Loucy (cell line): Measurements from ENCODE around the gene IL12RB1.
"Not testable (repeated sequence)": the region's sequence is repeated elsewhere in the genome, so short reads cannot be mapped to it uniquely, and the experiment has no call there.

Source experiments
- H2AFZ ChIP-seq: fragments of 200-600 bp; sonication (generic); 2 replicates; pipeline ENCODE4 v1.6.0; 2016; ENCODE audit warnings: antibody characterized with exemption, mild to moderate bottlenecking, low read length, moderate library complexity
- H3F3A ChIP-seq: fragments of 200-600 bp; 2 replicates; pipeline ENCODE4 v1.6.0; 2016; ENCODE audit warnings: antibody characterized with exemption, low read depth, mild to moderate bottlenecking
- H3K27me3 ChIP-seq: fragments of 200-600 bp; sonication (generic); 2 replicates; pipeline ENCODE4 v1.6.1; 2014; ENCODE audit warnings: low read length, mild to moderate bottlenecking; ENCODE audit not compliant: insufficient read depth, poor library complexity, severe bottlenecking
- H3K36me3 ChIP-seq: fragments of 200-600 bp; sonication (generic); 2 replicates; pipeline ENCODE4 v1.6.1; 2016; ENCODE audit warnings: low read length; ENCODE audit not compliant: insufficient read depth
- H3K4me1 ChIP-seq: fragments of 200-600 bp; sonication (generic); 2 replicates; pipeline ENCODE4 v1.5.1; 2014; ENCODE audit warnings: low read length, mild to moderate bottlenecking; ENCODE audit not compliant: insufficient read depth, poor library complexity, severe bottlenecking
- H3K4me2 ChIP-seq: fragments of 200-600 bp; sonication (generic); 2 replicates; pipeline ENCODE4 v1.6.0; 2014; ENCODE audit warnings: antibody characterized with exemption, low read length, low read depth, mild to moderate bottlenecking; ENCODE audit not compliant: poor library complexity, severe bottlenecking
- H3K4me3 ChIP-seq: fragments of 200-600 bp; sonication (generic); 2 replicates; pipeline ENCODE4 v1.5.1; 2014; ENCODE audit warnings: low read length, mild to moderate bottlenecking, mixed read lengths; ENCODE audit not compliant: poor library complexity, severe bottlenecking
- H3K79me2 ChIP-seq: fragments of 200-600 bp; sonication (generic); 2 replicates; pipeline ENCODE4 v1.6.1; 2014; ENCODE audit warnings: low read length; ENCODE audit not compliant: insufficient read depth
- H3K9ac ChIP-seq: fragments of 200-600 bp; sonication (generic); 2 replicates; pipeline ENCODE4 v1.6.0; 2014; ENCODE audit warnings: mild to moderate bottlenecking, low read depth, low read length, moderate library complexity; ENCODE audit not compliant: poor library complexity, severe bottlenecking
- H3K9me2 ChIP-seq: fragments of 200-600 bp; sonication (generic); replicated peaks from 2 replicates; pipeline ENCODE4 v1.6.1; 2016; ENCODE audit warnings: low read depth, low read length, mixed read lengths
- H3K9me3 ChIP-seq: fragments of 200-600 bp; sonication (generic); 2 replicates; pipeline ENCODE4 v1.6.1; 2014; ENCODE audit warnings: mild to moderate bottlenecking, antibody characterized with exemption, low read length, low read depth; ENCODE audit not compliant: insufficient read depth
- H4K20me1 ChIP-seq: fragments of 200-600 bp; sonication (generic); 2 replicates; pipeline ENCODE4 v1.6.0; 2014; ENCODE audit warnings: antibody characterized with exemption, low read length, mild to moderate bottlenecking; ENCODE audit not compliant: insufficient read depth, poor library complexity, severe bottlenecking
- CTCF ChIP-seq: fragments of 200-600 bp; sonication (generic); conservative IDR thresholded peaks from 2 replicates; pipeline ENCODE4 v1.5.1; 2014; ENCODE audit warnings: mild to moderate bottlenecking, antibody characterized with exemption, low read length
- EZH2phosphoT487 ChIP-seq: fragments of 200-600 bp; IDR thresholded peaks from 2 replicates; pipeline ENCODE4 v1.6.1; 2018; ENCODE audit warnings: antibody characterized with exemption, mild to moderate bottlenecking, moderate library complexity, borderline replicate concordance

Gene IL12RB1

GRCh38 chr19:18044825-18045304, 41.9 kb downstream of the IL12RB1 start:
- no peaks in the 10 kb centered on the region for H3K9me2 ChIP-seq
- no peaks in the 10 kb centered on the region for H4K20me1 ChIP-seq
- no peaks in the 10 kb centered on the region for H3F3A ChIP-seq
- no peaks in the 10 kb centered on the region for H3K79me2 ChIP-seq
- peak overlapping the region; percentile 64 for H3K9ac ChIP-seq
- no peaks in the 10 kb centered on the region for H3K9me3 ChIP-seq
- peak overlapping the region; percentile 61 for H3K4me2 ChIP-seq
- peak overlapping the region; percentile 59 for H3K4me3 ChIP-seq
- H3K4me1 ChIP-seq = no peaks in the 10 kb centered on the region
- H3K36me3 ChIP-seq = no peaks in the 10 kb centered on the region
- TF ChIP-seq EZH2phosphoT487 (no peak), CTCF (no peak)
- no peaks in the 10 kb centered on the region for H3K27me3 ChIP-seq
- H2AFZ ChIP-seq = peak overlapping the region; percentile 64

GRCh38 chr19:18043676-18044075, 43.1 kb downstream of the IL12RB1 start:
- H3K27me3 ChIP-seq = no peaks in the 10 kb centered on the region
- H3K9ac ChIP-seq = no peak overlapping the region
- H3K4me1 ChIP-seq = no peaks in the 10 kb centered on the region
- H3K9me3 ChIP-seq = no peaks in the 10 kb centered on the region
- H3K9me2 ChIP-seq = no peaks in the 10 kb centered on the region
- no peak overlapping the region for H2AFZ ChIP-seq
- H3K36me3 ChIP-seq = no peaks in the 10 kb centered on the region
- no peak for TF ChIP-seq CTCF
- TF ChIP-seq EZH2phosphoT487 = no peak
- no peak overlapping the region for H3K4me3 ChIP-seq
- no peaks in the 10 kb centered on the region for H3K79me2 ChIP-seq
- H3F3A ChIP-seq = no peaks in the 10 kb centered on the region
- H4K20me1 ChIP-seq = no peaks in the 10 kb centered on the region
- H3K4me2 ChIP-seq = no peak overlapping the region

DNA sequence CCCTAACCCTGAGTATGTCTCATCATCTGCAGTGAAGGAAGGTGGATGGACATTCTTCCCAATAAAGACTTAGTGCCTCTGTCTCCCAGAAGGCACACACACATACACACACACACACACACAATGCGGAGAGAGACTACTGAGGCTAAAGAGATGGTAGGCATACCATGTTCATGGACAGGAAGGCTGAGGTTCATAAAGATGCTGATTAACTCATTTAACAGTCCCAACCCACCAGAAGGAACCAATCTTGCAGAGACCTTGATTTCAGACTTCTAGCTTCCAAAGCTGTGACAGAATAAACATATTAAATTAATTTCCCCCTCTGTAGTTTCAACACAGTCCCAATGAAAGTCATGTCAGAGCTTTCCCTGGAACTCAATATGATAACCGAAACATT, 45.7 kb downstream of the IL12RB1 start:
- Histone ChIP-seq H3K36me3 (no peaks in the 10 kb centered on the region), H3K27me3 (no peaks in the 10 kb centered on the region), H2AFZ (no peak overlapping the region), H3K4me3 (no peak overlapping the region), H3K4me2 (no peak overlapping the region), H3K9me3 (no peaks in the 10 kb centered on the region), H3K4me1 (no peaks in the 10 kb centered on the region), H3F3A (no peaks in the 10 kb centered on the region), H3K9ac (no peak overlapping the region), H3K79me2 (no peaks in the 10 kb centered on the region), H4K20me1 (no peaks in the 10 kb centered on the region), H3K9me2 (no peaks in the 10 kb centered on the region)
- no peak for TF ChIP-seq EZH2phosphoT487

- not testable (repeated sequence) for H4K20me1 ChIP-seq, H3K36me3 ChIP-seq, H2AFZ ChIP-seq, H3K4me1 ChIP-seq, H3K4me2 ChIP-seq, H3K9me2 ChIP-seq, H3K79me2 ChIP-seq, H3K4me3 ChIP-seq, H3K9me3 ChIP-seq, H3F3A ChIP-seq, H3K9ac ChIP-seq, H3K27me3 ChIP-seq
These were observed 54.6 kb downstream of the IL12RB1 start for GRCh38 chr19:18032102-18032501.

- H3K9me2 ChIP-seq, H3K9me3 ChIP-seq, H3K36me3 ChIP-seq, H3K27me3 ChIP-seq, H3K4me3 ChIP-seq, H3K4me1 ChIP-seq, H3K79me2 ChIP-seq, H3K9ac ChIP-seq, H3F3A ChIP-seq, H4K20me1 ChIP-seq, H3K4me2 ChIP-seq: not testable (repeated sequence)
- peak overlapping the region; percentile 82 for H2AFZ ChIP-seq
These were observed 55.3 kb downstream of the IL12RB1 start for GRCh38 chr19:18031401-18031800.
